Measurements from ENCODE around the gene CDK3. TPM values are rescaled to one million over a fixed set of nuclear protein-coding genes. Genes with fewer than 3 reads are reported as not detected.
"Not testable (repeated sequence)": the region's sequence is repeated elsewhere in the genome, so short reads cannot be mapped to it uniquely, and the experiment has no call there.

Gene CDK3
- total RNA-seq, 1 experiment from 2014 or later, result 5.2 TPM

- no peaks in the 10 kb centered on the region for H3K4me1 Mint-ChIP-seq (ENCODE audit: low read depth, unreplicated experiment)
- no peak overlapping the region for H3K27ac Mint-ChIP-seq (ENCODE audit: unreplicated experiment)
- TF ChIP-seq CTCF (IDR thresholded peaks at IDR 0.05; ENCODE audit: insufficient read depth in 1 of 2, low read depth in 1 of 2, low read length in 1 of 2, severe bottlenecking in 1 of 2, unreplicated experiment in 1 of 2), result no peak
- H3K9me3 Mint-ChIP-seq (ENCODE audit: unreplicated experiment), result no peaks in the 10 kb centered on the region
- intact Hi-C loops (cut with micrococcal nuclease; ENCODE audit: unreplicated experiment), result no loop called here
- Histone ChIP-seq H3K4me3 (ENCODE audit: low read depth, low read length) (no peak overlapping the region), H3K9me3 (no peaks in the 10 kb centered on the region), H3K36me3 (ENCODE audit: control insufficient read depth, insufficient read depth, low read length) (peaks cover 9% of the 10 kb centered on the region), H3K27me3 (replicated peaks; ENCODE audit: control insufficient read depth, insufficient read depth, low read length) (no peaks in the 10 kb centered on the region), H3K4me1 (no peaks in the 10 kb centered on the region)
- H3K4me3 Mint-ChIP-seq (ENCODE audit: unreplicated experiment), result no peak overlapping the region
- no peak for DNase-seq
- peaks cover 67% of the 10 kb centered on the region for H3K36me3 Mint-ChIP-seq (ENCODE audit: insufficient read depth, unreplicated experiment)
- POLR2A ChIA-PET, result no interaction called here
- no TSS peak for BruUV-seq (replicated peaks)
- CTCF ChIA-PET, result no interaction called here
- no peaks in the 10 kb centered on the region for H3K27me3 Mint-ChIP-seq (ENCODE audit: insufficient read depth, unreplicated experiment)
Measured at GRCh38 chr17:76040376-76040775, 39.7 kb downstream of the CDK3 start.

- CTCF ChIA-PET, result interaction anchor here (0.5 kb wide), 1 partner anchor 105 kb away, joined by 7 read pairs; no protein-coding TSS in a partner anchor
- H3K4me3 Mint-ChIP-seq (ENCODE audit: unreplicated experiment); H3K27me3 Mint-ChIP-seq (ENCODE audit: insufficient read depth, unreplicated experiment); POLR2A ChIA-PET; H3K27ac Mint-ChIP-seq (ENCODE audit: unreplicated experiment); DNase-seq; BruUV-seq (replicated peaks); H3K4me3 ChIP-seq (ENCODE audit: low read depth, low read length); H3K9me3 Mint-ChIP-seq (ENCODE audit: unreplicated experiment); H3K9me3 ChIP-seq; H3K4me1 ChIP-seq; intact Hi-C loops (cut with micrococcal nuclease; ENCODE audit: unreplicated experiment); H3K4me1 Mint-ChIP-seq (ENCODE audit: low read depth, unreplicated experiment); H3K36me3 ChIP-seq (ENCODE audit: control insufficient read depth, insufficient read depth, low read length); H3K27me3 ChIP-seq (replicated peaks; ENCODE audit: control insufficient read depth, insufficient read depth, low read length): not testable (repeated sequence)
- peaks cover 88% of the 10 kb centered on the region for H3K36me3 Mint-ChIP-seq (ENCODE audit: insufficient read depth, unreplicated experiment)
Measured at GRCh38 chr17:76042868-76043267, 42.2 kb downstream of the CDK3 start.

GRCh38 chr17:76044475-76045007 is 43.9 kb downstream of the CDK3 start:
- H3K9me3 ChIP-seq; H3K9me3 Mint-ChIP-seq (ENCODE audit: unreplicated experiment); POLR2A ChIA-PET; H3K27me3 Mint-ChIP-seq (ENCODE audit: insufficient read depth, unreplicated experiment); H3K4me1 Mint-ChIP-seq (ENCODE audit: low read depth, unreplicated experiment); DNase-seq; CTCF ChIA-PET; H3K4me3 ChIP-seq (ENCODE audit: low read depth, low read length); H3K27me3 ChIP-seq (replicated peaks; ENCODE audit: control insufficient read depth, insufficient read depth, low read length); H3K4me1 ChIP-seq; H3K4me3 Mint-ChIP-seq (ENCODE audit: unreplicated experiment); BruUV-seq (replicated peaks); intact Hi-C loops (cut with micrococcal nuclease; ENCODE audit: unreplicated experiment); H3K36me3 ChIP-seq (ENCODE audit: control insufficient read depth, insufficient read depth, low read length); H3K27ac Mint-ChIP-seq (ENCODE audit: unreplicated experiment): not testable (repeated sequence)
- peaks cover 86% of the 10 kb centered on the region for H3K36me3 Mint-ChIP-seq (ENCODE audit: insufficient read depth, unreplicated experiment)

- ChIA-PET CTCF (interaction anchor here (0.6 to 1.7 kb wide), 4 partner anchors 32 to 266 kb away, joined by 4 to 5 read pairs (median 4); partner anchors contain the start of gene UBALD2), POLR2A (no interaction called here)
- Histone ChIP-seq H3K36me3 (ENCODE audit: control insufficient read depth, insufficient read depth, low read length) (peaks cover 3% of the 10 kb centered on the region), H3K4me3 (ENCODE audit: low read depth, low read length) (no peak overlapping the region), H3K27me3 (replicated peaks; ENCODE audit: control insufficient read depth, insufficient read depth, low read length) (no peaks in the 10 kb centered on the region), H3K4me1 (no peaks in the 10 kb centered on the region), H3K9me3 (no peaks in the 10 kb centered on the region)
- intact Hi-C loops (cut with micrococcal nuclease; ENCODE audit: unreplicated experiment), result no loop called here
- no peaks in the 10 kb centered on the region for H3K9me3 Mint-ChIP-seq (ENCODE audit: unreplicated experiment)
- no peak overlapping the region for H3K4me3 Mint-ChIP-seq (ENCODE audit: unreplicated experiment)
- no TSS peak for BruUV-seq (replicated peaks)
- TF ChIP-seq CTCF (IDR thresholded peaks at IDR 0.05; ENCODE audit: insufficient read depth in 1 of 2, low read depth in 1 of 2, low read length in 1 of 2, severe bottlenecking in 1 of 2, unreplicated experiment in 1 of 2), result no peak
- no peak for DNase-seq
- no peaks in the 10 kb centered on the region for H3K4me1 Mint-ChIP-seq (ENCODE audit: low read depth, unreplicated experiment)
- H3K27ac Mint-ChIP-seq (ENCODE audit: unreplicated experiment), result no peak overlapping the region
- no peaks in the 10 kb centered on the region for H3K27me3 Mint-ChIP-seq (ENCODE audit: insufficient read depth, unreplicated experiment)
- peaks cover 92% of the 10 kb centered on the region for H3K36me3 Mint-ChIP-seq (ENCODE audit: insufficient read depth, unreplicated experiment)
Measured at GRCh38 chr17:76046064-76046463, 45.4 kb downstream of the CDK3 start.
